HEK293 (cell line): Measurements from ENCODE around the gene CLTB.

Experiments
- CTCF ChIA-PET: fragments of 350-600 bp; formaldehyde crosslinking; extraction: SDS; loops from one replicate; lab custom pipeline; 2021; ENCODE audit warnings: antibody characterized with exemption; lab: Yijun Ruan, JAX
- POLR2A ChIA-PET: fragments of 300-600 bp; formaldehyde crosslinking; extraction: SDS; loops from one replicate; lab custom pipeline; 2020; ENCODE audit warnings: antibody characterized with exemption, inconsistent platforms; lab: Yijun Ruan, JAX
- H3K27ac ChIP-seq: fragments of 200-500 bp; sonication (Bioruptor generic); 2 replicates; pipeline ENCODE4 v1.5.1; 2014; ENCODE audit warnings: low read depth, low read length, control low read depth, inconsistent platforms; ENCODE audit errors: extremely low read depth
- H3K36me3 ChIP-seq, 2 experiments: fragments of 200-500 bp in 1 of 2; sonication (Bioruptor generic) in 1 of 2; 1 replicate in 1 of 2; 2 replicates in 1 of 2; pipeline ENCODE4 v1.5.1; 2014 to 2017; ENCODE audit warnings: inconsistent platforms in 2 of 2, low read length in 2 of 2; ENCODE audit not compliant: control insufficient read depth in 2 of 2, insufficient read depth in 1 of 2
- H3K4me1 ChIP-seq: fragments of 200-500 bp; sonication (Bioruptor generic); 2 replicates; pipeline ENCODE4 v1.5.1; 2014; ENCODE audit warnings: mild to moderate bottlenecking, low read length, inconsistent platforms; ENCODE audit not compliant: control insufficient read depth, insufficient read depth
- H3K4me3 ChIP-seq: 2 replicates; pipeline ENCODE4 v1.5.1; 2011; ENCODE audit warnings: low read depth, mild to moderate bottlenecking, control low read depth, low read length, moderate library complexity
- H3K9me3 ChIP-seq: fragments of 200-500 bp; sonication (Bioruptor generic); 2 replicates; pipeline ENCODE4 v1.5.1; 2014; ENCODE audit warnings: low read depth, low read length, inconsistent platforms; ENCODE audit not compliant: control insufficient read depth, insufficient read depth
- GLIS1 ChIP-seq: fragments of 450-650 bp; formaldehyde crosslinking; IDR thresholded peaks from 2 replicates; pipeline ENCODE4 v1.5.1; 2016; ENCODE audit warnings: missing biosample characterization, missing genetic modification characterization
- KLF8 ChIP-seq: fragments of 450-650 bp; formaldehyde crosslinking; IDR thresholded peaks from 2 replicates; pipeline ENCODE4 v1.5.1; 2016; ENCODE audit warnings: missing biosample characterization, missing genetic modification characterization
- SP3 ChIP-seq: fragments of 450-650 bp; formaldehyde crosslinking; IDR thresholded peaks from 2 replicates; pipeline ENCODE4 v1.5.1; 2016; ENCODE audit warnings: missing biosample characterization, missing genetic modification characterization
- WT1 ChIP-seq: fragments of 450-650 bp; formaldehyde crosslinking; IDR thresholded peaks from 2 replicates; pipeline ENCODE4 v1.5.1; 2016; ENCODE audit warnings: missing biosample characterization, missing genetic modification characterization
- ZBTB17 ChIP-seq: fragments of 450-650 bp; formaldehyde crosslinking; IDR thresholded peaks from 2 replicates; pipeline ENCODE4 v1.5.1; 2016; ENCODE audit warnings: missing biosample characterization, missing genetic modification characterization
- ZBTB7A ChIP-seq: fragments of 450-650 bp; formaldehyde crosslinking; IDR thresholded peaks from 2 replicates; pipeline ENCODE4 v1.5.1; 2016; ENCODE audit warnings: low read depth, missing biosample characterization, missing genetic modification characterization
- ZEB2 ChIP-seq: fragments of 450-650 bp; formaldehyde crosslinking; IDR thresholded peaks from 2 replicates; pipeline ENCODE4 v1.5.1; 2016; ENCODE audit warnings: missing biosample characterization, missing genetic modification characterization
- ZFP69B ChIP-seq: fragments of 450-650 bp; formaldehyde crosslinking; IDR thresholded peaks from 2 replicates; pipeline ENCODE4 v1.5.1; 2016; ENCODE audit warnings: missing biosample characterization, missing genetic modification characterization
- ZIC2 ChIP-seq: fragments of 450-650 bp; formaldehyde crosslinking; IDR thresholded peaks from 2 replicates; pipeline ENCODE4 v1.5.1; 2016; ENCODE audit warnings: missing biosample characterization, missing genetic modification characterization
- ZNF169 ChIP-seq: fragments of 450-650 bp; formaldehyde crosslinking; IDR thresholded peaks from 2 replicates; pipeline ENCODE4 v1.5.1; 2016; ENCODE audit warnings: missing biosample characterization, missing genetic modification characterization
- ZNF2 ChIP-seq: fragments of 450-650 bp; formaldehyde crosslinking; IDR thresholded peaks from 2 replicates; pipeline ENCODE4 v1.5.1; 2016; ENCODE audit warnings: missing biosample characterization, missing genetic modification characterization
- ZNF223 ChIP-seq: fragments of 450-650 bp; formaldehyde crosslinking; IDR thresholded peaks from 2 replicates; pipeline ENCODE4 v1.5.1; 2016; ENCODE audit warnings: missing biosample characterization, missing genetic modification characterization
- ZNF239 ChIP-seq: fragments of 450-650 bp; formaldehyde crosslinking; IDR thresholded peaks from 2 replicates; pipeline ENCODE4 v1.5.1; 2016; ENCODE audit warnings: missing biosample characterization, missing genetic modification characterization
- ZNF354C ChIP-seq: fragments of 450-650 bp; formaldehyde crosslinking; IDR thresholded peaks from 2 replicates; pipeline ENCODE4 v1.5.1; 2016; ENCODE audit warnings: missing biosample characterization, missing genetic modification characterization, low read depth, borderline replicate concordance
- ZNF366 ChIP-seq: fragments of 450-650 bp; formaldehyde crosslinking; conservative IDR thresholded peaks from 2 replicates; pipeline ENCODE4 v1.5.1; 2016; ENCODE audit warnings: missing biosample characterization, missing genetic modification characterization
- ZNF394 ChIP-seq: fragments of 450-650 bp; formaldehyde crosslinking; IDR thresholded peaks from 2 replicates; pipeline ENCODE4 v1.5.1; 2016; ENCODE audit warnings: missing biosample characterization, missing genetic modification characterization, mild to moderate bottlenecking, moderate library complexity, borderline replicate concordance
- ZNF521 ChIP-seq: fragments of 450-650 bp; formaldehyde crosslinking; IDR thresholded peaks from 2 replicates; pipeline ENCODE4 v1.5.1; 2017; ENCODE audit warnings: missing biosample characterization, mild to moderate bottlenecking, missing genetic modification characterization
- ZNF624 ChIP-seq: fragments of 450-650 bp; formaldehyde crosslinking; IDR thresholded peaks from 2 replicates; pipeline ENCODE4 v1.5.1; 2017; ENCODE audit warnings: missing biosample characterization, missing genetic modification characterization
- ZSCAN30 ChIP-seq: fragments of 450-650 bp; IDR thresholded peaks from 2 replicates; pipeline ENCODE4 v1.5.1; 2018; ENCODE audit warnings: missing biosample characterization, mild to moderate bottlenecking, missing genetic modification characterization, moderate library complexity
- TF ChIP-seq, protein P1 (sequence below): fragments of 450-650 bp; formaldehyde crosslinking; IDR thresholded peaks from 2 replicates; pipeline ENCODE4 v1.5.1; 2016; ENCODE audit warnings: missing biosample characterization, missing genetic modification characterization
- TF ChIP-seq, protein P2 (sequence below): fragments of 450-650 bp; formaldehyde crosslinking; IDR thresholded peaks from 2 replicates; pipeline ENCODE4 v1.5.1; 2016; ENCODE audit warnings: missing biosample characterization, missing genetic modification characterization

Gene CLTB

DNA sequence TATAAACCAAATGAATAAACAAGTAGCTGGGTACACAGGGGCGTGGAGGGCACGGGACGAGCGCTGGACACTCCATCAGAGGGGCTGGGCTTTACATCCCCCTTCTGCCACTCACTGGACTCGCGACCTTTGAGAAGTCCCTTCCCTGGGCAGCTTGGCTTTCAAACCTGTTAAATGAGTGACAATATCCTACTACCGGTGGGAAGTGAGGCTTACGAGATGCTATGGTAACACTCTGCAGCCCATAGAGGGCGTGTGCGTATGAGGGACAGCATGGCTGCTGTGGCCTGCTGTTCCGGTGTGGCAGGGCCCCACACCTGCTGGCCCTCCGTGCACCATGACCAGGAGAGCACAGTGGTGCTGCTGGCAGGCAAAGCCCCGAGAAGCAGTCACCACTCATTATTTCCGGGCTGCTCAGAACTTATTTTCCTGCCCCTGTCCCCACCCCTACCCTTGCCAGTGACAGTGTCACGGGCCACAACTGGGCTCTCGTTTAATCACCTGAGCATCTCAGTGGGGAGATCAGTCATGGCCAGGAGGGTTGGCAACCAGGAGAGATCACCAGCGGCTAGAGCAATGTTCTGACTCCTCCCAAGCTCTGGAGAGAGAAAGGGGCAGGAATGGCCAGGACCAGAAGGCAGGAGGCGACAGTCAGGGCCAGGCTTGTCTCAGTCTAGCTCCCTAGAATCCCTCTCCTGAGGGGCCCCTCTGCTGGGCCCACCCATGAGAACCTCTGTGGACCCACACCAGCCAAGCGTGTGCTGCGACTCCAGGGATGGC, 10.5 kb downstream of the CLTB start:
- no peak overlapping the region for H3K4me3 ChIP-seq
- H3K36me3 ChIP-seq = peaks cover 8 to 39% of the 10 kb centered on the region in 2 experiments; a peak in 2 of 3 replicates
- TF ChIP-seq, protein P1, sequence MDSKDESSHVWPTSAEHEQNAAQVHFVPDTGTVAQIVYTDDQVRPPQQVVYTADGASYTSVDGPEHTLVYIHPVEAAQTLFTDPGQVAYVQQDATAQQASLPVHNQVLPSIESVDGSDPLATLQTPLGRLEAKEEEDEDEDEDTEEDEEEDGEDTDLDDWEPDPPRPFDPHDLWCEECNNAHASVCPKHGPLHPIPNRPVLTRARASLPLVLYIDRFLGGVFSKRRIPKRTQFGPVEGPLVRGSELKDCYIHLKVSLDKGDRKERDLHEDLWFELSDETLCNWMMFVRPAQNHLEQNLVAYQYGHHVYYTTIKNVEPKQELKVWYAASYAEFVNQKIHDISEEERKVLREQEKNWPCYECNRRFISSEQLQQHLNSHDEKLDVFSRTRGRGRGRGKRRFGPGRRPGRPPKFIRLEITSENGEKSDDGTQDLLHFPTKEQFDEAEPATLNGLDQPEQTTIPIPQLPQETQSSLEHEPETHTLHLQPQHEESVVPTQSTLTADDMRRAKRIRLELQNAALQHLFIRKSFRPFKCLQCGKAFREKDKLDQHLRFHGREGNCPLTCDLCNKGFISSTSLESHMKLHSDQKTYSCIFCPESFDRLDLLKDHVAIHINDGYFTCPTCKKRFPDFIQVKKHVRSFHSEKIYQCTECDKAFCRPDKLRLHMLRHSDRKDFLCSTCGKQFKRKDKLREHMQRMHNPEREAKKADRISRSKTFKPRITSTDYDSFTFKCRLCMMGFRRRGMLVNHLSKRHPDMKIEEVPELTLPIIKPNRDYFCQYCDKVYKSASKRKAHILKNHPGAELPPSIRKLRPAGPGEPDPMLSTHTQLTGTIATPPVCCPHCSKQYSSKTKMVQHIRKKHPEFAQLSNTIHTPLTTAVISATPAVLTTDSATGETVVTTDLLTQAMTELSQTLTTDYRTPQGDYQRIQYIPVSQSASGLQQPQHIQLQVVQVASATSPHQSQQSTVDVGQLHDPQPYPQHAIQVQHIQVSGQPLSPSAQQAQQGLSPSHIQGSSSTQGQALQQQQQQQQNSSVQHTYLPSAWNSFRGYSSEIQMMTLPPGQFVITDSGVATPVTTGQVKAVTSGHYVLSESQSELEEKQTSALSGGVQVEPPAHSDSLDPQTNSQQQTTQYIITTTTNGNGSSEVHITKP (tag by site-specific recombination) = no peak
- TF ChIP-seq, protein P2, sequence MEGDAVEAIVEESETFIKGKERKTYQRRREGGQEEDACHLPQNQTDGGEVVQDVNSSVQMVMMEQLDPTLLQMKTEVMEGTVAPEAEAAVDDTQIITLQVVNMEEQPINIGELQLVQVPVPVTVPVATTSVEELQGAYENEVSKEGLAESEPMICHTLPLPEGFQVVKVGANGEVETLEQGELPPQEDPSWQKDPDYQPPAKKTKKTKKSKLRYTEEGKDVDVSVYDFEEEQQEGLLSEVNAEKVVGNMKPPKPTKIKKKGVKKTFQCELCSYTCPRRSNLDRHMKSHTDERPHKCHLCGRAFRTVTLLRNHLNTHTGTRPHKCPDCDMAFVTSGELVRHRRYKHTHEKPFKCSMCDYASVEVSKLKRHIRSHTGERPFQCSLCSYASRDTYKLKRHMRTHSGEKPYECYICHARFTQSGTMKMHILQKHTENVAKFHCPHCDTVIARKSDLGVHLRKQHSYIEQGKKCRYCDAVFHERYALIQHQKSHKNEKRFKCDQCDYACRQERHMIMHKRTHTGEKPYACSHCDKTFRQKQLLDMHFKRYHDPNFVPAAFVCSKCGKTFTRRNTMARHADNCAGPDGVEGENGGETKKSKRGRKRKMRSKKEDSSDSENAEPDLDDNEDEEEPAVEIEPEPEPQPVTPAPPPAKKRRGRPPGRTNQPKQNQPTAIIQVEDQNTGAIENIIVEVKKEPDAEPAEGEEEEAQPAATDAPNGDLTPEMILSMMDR (tag by site-specific recombination) = peak; percentile 17; the same call in 1 of the 2 replicates
- no peak for TF ChIP-seq SP3 (tag by site-specific recombination)
- no peak for TF ChIP-seq ZNF169 (tag by site-specific recombination)
- no peak for TF ChIP-seq ZNF366 (tag by site-specific recombination)
- no peak for TF ChIP-seq GLIS1 (tag by site-specific recombination)
- peak; percentile 21; the same call in 1 of the 2 replicates for TF ChIP-seq ZIC2 (tag by site-specific recombination)
- no peak for TF ChIP-seq ZNF223
- TF ChIP-seq ZEB2 (tag by site-specific recombination) = no peak
- no peak for TF ChIP-seq WT1 (tag by site-specific recombination)
- peak; percentile 73 for TF ChIP-seq ZNF2
- no peak for TF ChIP-seq ZFP69B (tag by site-specific recombination)
- no peak for TF ChIP-seq ZNF354C (tag by site-specific recombination)
- TF ChIP-seq ZNF239 = no peak
- TF ChIP-seq ZNF394 (tag by site-specific recombination) = no peak
- TF ChIP-seq, all 188 proteins: peak for 3
- ChIA-PET CTCF (interaction anchor here (0.6 to 1.0 kb wide), 5 partner anchors 11 to 247 kb away, joined by 3 to 7 read pairs (median 3); no protein-coding TSS in a partner anchor), POLR2A (interaction anchor here (1.5 kb wide), 1 partner anchor 10 kb away, joined by 3 read pairs; no protein-coding TSS in a partner anchor)
- H3K9me3 ChIP-seq = no peaks in the 10 kb centered on the region
- no peak overlapping the region for H3K27ac ChIP-seq
- H3K4me1 ChIP-seq = no peaks in the 10 kb centered on the region

DNA sequence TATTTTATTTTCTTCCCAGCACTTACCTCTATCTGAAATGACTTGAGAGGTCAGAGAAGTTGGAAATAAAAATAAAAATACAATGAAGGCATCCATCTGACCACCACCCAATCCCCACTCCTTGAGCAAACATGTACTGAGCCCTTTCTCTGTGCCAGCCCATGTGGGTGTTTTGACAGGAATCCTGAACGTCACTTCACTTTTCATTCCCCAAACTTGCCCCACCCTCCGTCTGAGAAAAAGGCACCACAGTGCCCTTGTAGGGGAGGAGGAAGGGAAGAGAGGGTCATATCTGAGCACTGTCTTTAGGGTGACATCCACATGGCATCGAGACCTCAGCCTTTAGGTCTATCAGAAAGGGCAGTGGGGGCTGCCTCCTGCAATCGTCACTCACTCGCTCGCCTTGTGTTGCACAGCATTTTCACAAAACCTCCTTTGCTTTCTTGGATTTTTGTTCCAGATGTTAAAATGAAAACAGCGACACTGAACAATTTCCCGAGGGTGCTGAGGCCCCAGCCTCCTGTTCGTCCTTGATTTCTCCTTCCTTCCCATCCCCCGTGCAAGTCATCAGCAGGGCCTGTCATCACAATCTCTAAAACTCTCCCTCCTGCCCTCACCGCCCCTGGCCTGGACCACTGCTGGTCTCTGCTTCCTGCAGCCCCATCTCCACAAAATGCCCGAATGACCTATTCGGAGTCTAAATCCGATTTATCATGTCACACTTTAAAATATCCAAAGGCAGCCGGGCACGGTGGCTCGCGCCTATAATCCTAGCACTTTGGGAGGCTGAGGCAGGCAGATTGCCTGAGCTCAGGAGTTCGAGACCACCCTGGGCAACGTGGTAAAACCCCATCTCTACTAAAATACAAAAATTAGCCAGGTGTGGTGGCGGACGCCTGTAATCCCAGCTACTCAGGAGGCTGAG, 14.8 kb downstream of the CLTB start:
- no peaks in the 10 kb centered on the region for H3K4me1 ChIP-seq
- ChIA-PET CTCF (no interaction called here), POLR2A (interaction anchor here (0.6 kb wide), 1 partner anchor 10 kb away, joined by 3 read pairs; no protein-coding TSS in a partner anchor)
- no peak overlapping the region for H3K4me3 ChIP-seq
- TF ChIP-seq ZBTB17 (tag by site-specific recombination) = no peak
- TF ChIP-seq ZNF521 = no peak
- TF ChIP-seq ZBTB7A = no peak
- TF ChIP-seq ZSCAN30 (tag by site-specific recombination) = no peak
- no peak for TF ChIP-seq ZEB2 (tag by site-specific recombination)
- TF ChIP-seq ZNF624 (tag by site-specific recombination) = no peak
- TF ChIP-seq KLF8 (tag by site-specific recombination) = no peak
- peaks cover 0 to 19% of the 10 kb centered on the region in 2 experiments; a peak in 2 of 3 replicates for H3K36me3 ChIP-seq
- H3K9me3 ChIP-seq = no peaks in the 10 kb centered on the region
- no peak overlapping the region for H3K27ac ChIP-seq
